Fibroblast of skin of left quadriceps (primary cell): ENCODE results near the gene CCNF.

Source experiments
- DNase-seq, 2 experiments: peaks; one replicate each; pipeline ENCODE4 v3.0.0-alpha.2; 2013; ENCODE audit warnings: low read depth in 2 of 2

Gene CCNF

DNA sequence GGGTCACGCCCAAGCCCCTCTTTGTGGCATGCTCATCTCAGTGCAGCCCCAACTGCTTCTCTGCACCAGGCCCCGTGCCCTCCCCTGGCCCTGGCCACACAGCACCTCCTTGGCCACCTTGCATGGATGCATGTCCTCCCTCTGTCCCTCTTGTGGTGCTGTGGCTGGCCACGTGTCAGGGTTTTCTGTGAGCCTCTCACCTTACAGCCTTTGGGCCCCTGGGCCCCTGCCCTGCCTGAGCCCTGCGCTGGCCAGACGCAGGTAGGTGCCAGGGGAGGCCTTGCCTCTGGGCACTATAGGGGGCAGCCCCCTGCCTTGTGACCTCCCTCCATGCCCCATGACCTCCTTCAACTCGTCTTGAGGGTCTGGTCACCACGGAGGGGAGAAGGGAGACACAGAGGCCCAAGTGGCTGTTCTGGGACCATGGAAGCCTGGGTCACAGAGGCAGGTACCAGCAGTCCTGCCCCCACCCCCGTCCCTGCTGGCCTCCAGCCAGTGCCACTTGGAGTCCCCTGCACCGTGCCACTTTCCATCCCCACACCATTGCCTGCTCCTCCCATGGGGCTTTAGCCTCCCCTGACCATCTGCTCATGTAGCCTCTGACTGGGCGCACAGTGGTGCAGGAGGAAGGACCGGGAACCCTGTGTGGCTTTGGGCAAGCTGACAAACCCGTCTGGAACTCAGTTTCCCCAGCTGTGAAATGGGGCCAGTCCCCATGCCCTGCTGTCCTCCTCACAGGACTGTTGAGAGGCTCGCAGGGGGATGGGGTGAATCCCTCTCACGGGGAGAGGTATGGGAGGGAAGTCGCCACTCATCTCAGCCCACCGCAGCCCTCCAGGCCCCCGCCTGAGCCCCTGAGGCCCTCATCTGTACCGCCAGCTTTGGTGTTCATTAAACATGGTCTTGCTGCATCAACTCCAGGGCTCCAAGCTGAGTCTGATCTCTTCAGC, 73.0 kb downstream of the CCNF start:
- DNase-seq, result no peak

DNA sequence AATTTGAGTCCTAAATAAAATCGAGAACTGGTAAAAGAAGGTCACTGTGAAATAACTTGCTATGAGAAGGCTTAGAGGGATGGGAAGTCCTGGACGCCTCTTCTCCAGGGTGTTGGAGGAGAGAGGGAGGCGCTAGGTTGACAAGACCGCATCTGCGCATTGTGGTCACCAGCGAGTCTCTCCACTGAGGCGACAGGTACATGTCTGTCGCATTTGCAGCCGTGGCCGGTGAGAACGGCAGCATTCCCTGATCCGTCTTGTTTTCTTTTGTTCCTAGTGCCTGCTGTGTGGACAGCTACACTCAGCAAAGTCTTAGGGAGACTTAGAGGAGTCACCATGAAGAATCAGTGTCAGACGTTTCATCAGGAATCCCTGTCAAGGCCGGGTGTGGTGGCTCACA, 76.4 kb downstream of the CCNF start:
- DNase-seq, result no peak

DNA sequence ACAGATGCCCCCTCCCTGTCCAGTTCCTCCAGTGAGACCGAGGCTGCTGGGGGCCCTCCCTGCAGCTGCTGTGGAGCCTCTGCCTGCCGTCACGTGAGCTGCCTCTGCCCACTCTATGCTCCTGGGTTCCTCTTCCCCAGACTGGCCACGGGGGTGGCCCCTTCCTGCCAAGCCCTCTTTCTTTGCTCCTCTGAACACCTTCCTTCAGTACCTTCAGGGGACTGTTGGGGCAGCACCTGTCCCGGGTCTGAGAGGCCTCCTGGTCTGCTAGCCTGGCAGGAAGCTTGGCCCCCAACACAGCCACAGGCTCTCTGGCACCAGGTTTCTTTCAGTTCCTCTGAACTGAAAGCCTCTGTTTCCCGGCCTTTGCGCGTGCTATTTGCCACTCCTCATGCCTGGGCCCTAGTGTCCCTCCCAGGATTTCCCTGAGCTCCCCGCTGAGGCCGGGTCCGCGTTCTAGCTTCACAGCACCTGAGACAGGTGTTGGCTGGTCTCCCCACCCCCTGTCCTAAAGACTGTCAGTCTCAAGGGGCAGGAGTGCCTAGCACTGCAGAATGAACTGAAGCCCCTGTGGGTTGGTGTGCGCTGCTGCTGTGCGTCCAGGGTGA, 77.9 kb downstream of the CCNF start:
- DNase-seq, result no peak

DNA sequence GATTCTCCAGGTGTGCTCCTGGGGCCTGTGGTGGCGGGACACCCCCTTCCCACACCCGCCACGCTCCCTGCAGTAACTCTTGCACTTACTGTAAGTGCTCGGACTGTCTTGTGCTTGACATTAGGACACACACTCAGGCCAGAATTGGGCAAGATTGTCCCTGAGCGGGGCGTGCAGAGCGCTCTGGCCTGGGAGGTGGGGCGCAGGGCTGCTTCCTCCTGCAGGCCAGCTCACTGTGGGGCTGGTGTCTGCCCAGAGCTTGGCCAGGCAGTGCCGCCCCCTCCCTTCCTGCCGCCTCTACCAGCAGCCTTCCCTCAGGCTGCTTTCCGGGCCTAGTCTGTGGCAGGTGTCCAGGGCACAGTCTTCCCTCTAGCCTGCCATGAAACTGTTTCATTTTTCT, 78.4 kb downstream of the CCNF start:
- no peak for DNase-seq
